GM18517 (cell line): ENCODE measurements around the gene ST3GAL2.
"Not testable (repeated sequence)": the region's sequence is repeated elsewhere in the genome, so short reads cannot be mapped to it uniquely, and the experiment has no call there.

ENCODE experiments used
- ATAC-seq: cut with Tn5 transposase; IDR thresholded peaks from one replicate; pipeline ENCODE4 v1.9.1; 2021; ENCODE audit warnings: mild to moderate bottlenecking, moderate library complexity; ENCODE audit not compliant: unreplicated experiment

ST3GAL2 gene

DNA sequence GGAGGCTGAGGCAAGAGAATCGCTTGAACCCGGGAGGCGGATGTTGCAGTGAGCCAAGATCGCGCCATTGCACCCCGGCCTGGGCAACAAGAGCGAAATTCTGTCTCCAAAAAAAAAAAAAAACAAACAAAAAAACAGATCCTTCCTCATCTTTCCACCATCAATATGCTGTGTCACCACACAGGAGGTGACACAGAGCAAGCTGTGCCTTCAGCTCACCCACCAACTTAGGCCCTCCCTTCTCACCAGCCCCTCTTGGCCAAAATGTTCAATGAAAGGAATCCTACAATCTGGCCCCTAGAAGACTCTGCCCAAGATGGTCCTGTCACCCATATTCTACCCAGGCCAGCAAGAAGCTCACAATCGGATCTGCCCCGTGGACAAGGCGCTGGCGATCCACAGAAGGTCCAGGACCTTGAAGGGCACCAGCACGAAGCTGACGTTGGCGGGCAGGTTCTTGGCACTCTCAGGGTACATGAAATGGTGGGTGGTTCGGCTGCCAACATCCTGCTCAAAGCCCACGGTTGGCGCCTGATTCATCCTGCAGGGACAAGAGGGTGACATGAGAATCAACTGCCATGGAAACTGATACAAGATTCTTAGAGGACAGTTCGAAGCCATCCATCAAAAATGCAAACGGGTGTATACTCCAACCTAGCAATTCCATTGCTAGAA lies 50.8 kb downstream of the ST3GAL2 start:
- no peak for ATAC-seq

DNA sequence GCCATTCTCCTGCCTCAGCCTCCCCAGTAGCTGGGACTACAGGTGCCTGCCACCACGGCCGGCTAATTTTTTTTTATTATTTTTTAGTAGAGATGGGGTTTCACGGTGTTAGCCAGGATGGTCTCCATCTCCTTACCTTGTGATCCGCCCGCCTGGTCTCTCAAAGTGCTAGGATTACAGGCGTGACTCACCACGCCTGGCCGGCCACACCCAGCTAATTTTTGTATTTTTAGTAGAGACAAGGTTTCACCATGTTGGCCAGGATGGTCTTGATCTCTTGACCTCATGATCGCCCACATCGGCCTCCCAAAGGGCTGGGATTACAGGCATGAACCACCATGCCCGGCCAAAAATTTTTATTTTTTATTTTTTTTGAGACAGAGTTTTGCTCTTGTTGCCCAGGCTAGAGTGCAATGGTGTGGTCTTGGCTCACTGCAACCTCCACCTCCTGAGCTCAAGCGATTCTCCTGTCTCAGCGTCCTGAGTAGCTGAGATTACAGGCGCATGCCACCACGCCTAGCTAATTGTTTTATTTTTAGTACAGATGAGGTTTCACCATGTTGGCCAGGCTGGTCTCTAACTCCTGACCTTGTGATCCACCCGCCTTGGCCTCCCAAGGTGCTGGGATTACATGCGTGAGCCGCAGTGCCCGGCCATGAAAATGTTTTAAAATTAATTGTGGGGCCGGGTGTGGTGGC lies 52.5 kb downstream of the ST3GAL2 start:
- not testable (repeated sequence) for ATAC-seq

DNA sequence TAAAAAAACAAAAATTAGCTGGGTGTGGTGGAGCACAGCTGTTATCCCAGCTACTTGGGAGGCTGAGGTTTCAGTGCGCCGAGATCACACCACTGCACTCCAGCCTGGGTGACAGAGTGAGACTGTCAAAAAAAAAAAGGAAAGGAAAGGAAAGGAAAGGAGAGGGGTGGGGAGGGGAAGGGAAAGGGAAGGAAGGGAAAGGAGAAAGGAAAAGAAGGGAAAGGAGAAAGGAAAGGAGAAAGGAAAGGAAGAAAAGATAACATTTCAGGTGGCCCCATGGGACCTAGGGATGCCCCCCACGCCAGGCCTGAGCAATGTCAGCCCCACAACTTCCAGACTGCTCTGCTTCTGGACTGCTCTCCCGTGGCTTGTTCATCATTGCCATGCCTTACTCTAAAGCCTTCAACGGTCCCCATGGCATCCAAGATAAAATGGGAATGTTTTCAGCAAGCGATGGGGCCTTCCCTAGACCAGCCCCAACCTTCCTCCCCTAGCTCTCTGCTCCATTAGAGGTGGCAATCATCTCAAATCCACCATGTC lies 55.4 kb downstream of the ST3GAL2 start:
- no peak for ATAC-seq

- no peak for ATAC-seq
These were observed 57.1 kb downstream of the ST3GAL2 start for GRCh38 chr16:70381604-70382342.

DNA sequence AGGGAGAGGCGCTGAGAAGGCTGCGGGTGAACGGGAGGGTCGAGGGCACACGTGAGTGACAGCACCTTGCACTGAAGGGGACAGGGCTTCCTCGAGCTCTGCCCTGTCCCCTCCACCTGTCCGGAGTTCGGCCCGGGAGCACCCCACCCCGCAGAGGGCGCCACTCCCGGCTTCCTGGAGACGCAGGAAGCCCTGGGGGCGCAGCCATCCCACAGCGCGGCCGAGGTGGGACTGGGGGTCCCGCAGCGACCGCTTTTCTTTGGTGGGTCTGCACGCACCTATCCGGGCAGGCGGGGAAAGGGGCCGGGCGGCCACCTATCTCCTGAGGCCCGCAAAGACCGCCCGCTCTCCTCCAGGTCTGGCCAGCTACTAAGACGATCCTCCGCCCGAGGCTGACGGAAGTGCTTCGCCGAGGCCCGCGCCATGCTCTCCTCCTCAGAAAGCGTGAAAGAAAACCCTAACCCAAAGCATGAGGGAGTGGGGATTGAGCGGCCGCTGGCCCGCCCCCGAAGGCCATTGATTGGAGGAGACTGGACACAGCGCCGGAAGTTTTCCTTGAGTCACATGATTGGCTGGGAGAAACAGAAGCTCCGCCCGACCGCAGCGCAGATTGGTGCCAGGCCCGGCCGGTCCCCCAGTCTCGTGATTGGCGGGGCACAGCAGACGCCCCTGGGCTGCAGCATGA lies 57.8 kb downstream of the ST3GAL2 start:
- peak; percentile 89 for ATAC-seq

DNA sequence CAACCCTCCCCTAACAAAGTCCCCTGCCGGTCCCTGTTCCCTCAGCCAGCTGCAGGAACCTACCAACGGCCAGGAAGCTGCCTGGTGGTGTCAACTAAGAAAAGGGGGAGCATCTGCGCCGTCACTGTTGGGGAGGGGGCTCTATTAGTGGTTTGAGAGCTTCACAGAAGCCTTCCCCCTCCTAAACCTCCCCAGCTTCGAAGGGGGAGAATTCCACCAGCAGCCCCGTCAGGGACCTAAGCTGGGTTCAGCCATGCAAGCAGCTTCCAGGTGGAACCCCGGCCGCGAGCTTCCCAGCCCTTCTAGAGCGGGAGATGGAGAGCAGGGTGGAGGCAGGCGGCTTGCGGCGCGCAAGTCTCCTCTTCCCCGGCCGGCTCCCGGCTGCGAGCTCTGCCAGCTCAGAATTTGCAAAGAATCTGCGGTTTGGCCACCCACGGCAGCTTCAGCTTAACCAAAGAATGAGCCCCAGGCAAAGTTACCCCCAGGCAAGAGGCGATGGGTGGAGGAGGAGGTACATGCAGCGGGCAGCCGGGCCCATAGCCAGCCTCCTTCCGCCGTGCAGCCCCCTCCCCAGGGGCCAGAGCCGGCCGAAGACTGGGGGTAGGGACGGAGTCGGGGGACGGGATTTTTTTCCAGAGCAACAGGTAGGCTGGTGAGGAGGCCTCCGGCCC lies 58.5 kb downstream of the ST3GAL2 start:
- peak; percentile 18 for ATAC-seq

GRCh38 chr16:70378869-70379493 lies 59.9 kb downstream of the ST3GAL2 start:
- no peak for ATAC-seq

- ATAC-seq, result no peak
These were observed 61.1 kb downstream of the ST3GAL2 start for GRCh38 chr16:70377782-70378181.

GRCh38 chr16:70375636-70376611 lies 63.0 kb downstream of the ST3GAL2 start:
- no peak for ATAC-seq

- ATAC-seq, result no peak
These were observed 64.7 kb downstream of the ST3GAL2 start for GRCh38 chr16:70374213-70374612.

- ATAC-seq, result no peak
These were observed 65.8 kb downstream of the ST3GAL2 start for GRCh38 chr16:70372921-70373728.

DNA sequence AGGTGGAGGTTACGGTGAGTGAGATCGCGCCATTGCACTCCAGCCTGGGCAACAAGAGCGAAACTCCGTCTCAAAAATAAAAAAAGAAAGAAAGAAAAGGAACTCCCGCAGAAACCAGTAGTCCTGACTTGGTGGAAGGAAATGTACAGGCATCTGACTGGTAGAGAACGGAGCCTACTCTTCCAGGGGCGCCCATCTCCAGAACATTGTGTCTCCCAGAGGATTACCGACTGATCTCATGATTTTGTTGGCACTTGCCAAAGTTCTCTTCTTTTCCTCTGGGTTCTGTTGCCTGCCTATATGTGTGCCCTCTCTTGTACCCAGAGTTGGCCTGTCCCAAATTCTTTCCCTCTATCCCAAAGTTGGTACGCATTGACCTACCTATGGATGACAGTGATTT lies 68.0 kb downstream of the ST3GAL2 start:
- no peak for ATAC-seq

- not testable (repeated sequence) for ATAC-seq
These were observed 68.8 kb downstream of the ST3GAL2 start for GRCh38 chr16:70370145-70370544.

- no peak for ATAC-seq
These were observed 74.5 kb downstream of the ST3GAL2 start for GRCh38 chr16:70364399-70364798.

DNA sequence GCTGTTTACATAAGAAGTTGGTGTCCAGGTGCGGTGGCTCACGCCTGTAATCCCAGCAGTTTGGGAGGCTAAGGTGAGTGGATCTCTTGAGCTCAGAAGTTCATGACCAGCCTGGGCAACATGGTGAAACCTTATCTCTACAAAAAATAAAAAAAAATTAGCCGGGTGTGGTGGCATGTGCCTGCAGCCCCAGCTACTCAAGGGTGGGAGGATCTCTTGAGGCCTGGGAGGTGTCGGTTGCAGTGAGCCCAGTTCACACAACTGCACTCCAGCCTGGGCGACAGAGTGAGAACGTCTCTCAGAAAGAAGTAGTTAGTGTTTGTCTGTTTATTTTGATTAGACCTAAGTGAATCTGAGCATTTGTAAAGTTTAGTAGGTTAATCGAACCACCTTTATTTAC lies 79.3 kb downstream of the ST3GAL2 start:
- no peak for ATAC-seq

DNA sequence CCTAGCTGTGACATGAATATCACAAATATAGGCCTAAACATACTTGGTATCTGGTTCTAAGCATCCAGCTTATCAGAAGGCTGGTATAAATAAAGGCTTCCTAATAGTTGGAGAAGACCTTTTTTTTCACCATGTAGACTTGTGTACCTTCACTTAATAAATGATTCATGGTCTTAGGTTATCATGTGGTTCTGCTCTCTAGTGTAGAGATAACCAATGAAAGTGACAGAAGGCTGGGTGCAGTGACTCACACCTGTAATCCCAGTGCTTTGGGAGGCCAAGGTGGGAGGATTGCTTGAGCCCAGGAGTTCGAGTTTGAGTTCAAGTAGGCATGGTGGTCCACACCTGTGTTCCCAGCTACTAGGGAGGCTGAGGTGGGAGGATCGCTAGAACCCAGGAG lies 89.1 kb downstream of the ST3GAL2 start:
- ATAC-seq, result no peak

GRCh38 chr16:70348991-70349390 lies 89.9 kb downstream of the ST3GAL2 start:
- ATAC-seq, result no peak

DNA sequence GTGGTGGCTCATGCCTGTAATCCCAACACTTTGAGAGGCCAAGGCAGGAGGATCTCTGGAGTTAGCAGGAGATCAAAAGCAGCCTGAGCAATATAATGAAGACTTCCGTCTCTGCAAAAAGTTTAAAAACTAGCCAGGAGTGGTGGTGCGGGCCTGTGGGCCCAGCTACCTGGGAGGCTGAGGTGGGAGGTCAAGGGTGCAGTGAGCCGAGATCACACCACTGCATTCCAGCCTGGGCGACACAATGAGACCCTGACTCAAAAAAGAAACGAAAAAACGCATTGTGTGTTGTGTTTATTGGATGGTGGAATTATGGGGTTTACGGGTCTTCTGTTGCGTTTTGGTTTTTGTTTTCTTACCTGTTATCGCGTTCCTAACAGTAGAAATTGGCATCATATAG lies 93.1 kb downstream of the ST3GAL2 start:
- ATAC-seq, result no peak
